T-helper 1 cell treated with Interleukin-12 subunit alpha and Interleukin-12 subunit beta and Interleukin-4 antibody, amounts not matched to agents 30 μg/mL and 1 μg/mL, for 36 hours (primary cell): ENCODE data around the gene WNT9A.

ENCODE experiments used
- H3K27ac Mint-ChIP-seq: one replicate; pipeline ENCODE4 v1.8.0; 2021; ENCODE audit warnings: mild to moderate bottlenecking, mixed read lengths
- H3K27me3 Mint-ChIP-seq: one replicate; pipeline ENCODE4 v1.8.0; 2021; ENCODE audit warnings: low read depth, mixed read lengths
- H3K36me3 Mint-ChIP-seq: one replicate; pipeline ENCODE4 v1.8.0; 2021; ENCODE audit warnings: low read depth, mixed read lengths
- H3K4me1 Mint-ChIP-seq: one replicate; pipeline ENCODE4 v1.8.0; 2021; ENCODE audit warnings: low read depth, mixed read lengths
- H3K4me3 Mint-ChIP-seq: one replicate; pipeline ENCODE4 v1.8.0; 2021; ENCODE audit warnings: mild to moderate bottlenecking, moderate library complexity, mixed read lengths
- H3K9me3 Mint-ChIP-seq: one replicate; pipeline ENCODE4 v1.8.0; 2021; ENCODE audit warnings: mixed read lengths

Gene WNT9A

DNA sequence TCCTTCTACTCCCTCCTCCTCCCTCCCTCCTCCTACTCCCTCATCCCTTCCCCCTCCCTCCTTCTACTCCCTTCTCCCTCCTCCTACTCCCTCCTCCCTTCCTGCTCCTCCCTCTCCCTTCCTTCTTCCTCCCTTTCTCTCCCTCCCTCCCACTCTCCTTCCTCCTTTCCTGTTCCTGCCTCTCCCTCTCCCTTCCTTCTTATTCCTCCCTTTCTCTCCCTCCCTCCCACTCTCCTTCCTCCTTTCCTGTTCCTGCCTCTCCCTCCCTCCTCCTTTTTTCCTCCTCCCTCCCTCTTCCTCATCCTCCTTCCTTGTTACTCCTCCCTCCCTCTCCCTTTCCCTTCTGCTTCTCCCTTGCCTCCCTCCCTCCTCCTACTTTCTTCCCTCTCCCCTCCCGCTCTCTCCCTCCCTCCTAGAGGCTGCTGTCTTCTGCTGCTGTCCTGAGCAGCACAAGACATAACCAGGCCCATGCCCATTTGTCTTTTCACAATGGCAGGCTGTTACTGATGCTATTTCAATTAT is 41.1 kb downstream of the WNT9A start:
- H3K36me3 Mint-ChIP-seq: no peaks in the 10 kb centered on the region
- H3K27ac Mint-ChIP-seq: no peak overlapping the region
- H3K4me1 Mint-ChIP-seq: no peaks in the 10 kb centered on the region
- H3K4me3 Mint-ChIP-seq: no peak overlapping the region
- no peaks in the 10 kb centered on the region for H3K27me3 Mint-ChIP-seq
- H3K9me3 Mint-ChIP-seq: no peaks in the 10 kb centered on the region

DNA sequence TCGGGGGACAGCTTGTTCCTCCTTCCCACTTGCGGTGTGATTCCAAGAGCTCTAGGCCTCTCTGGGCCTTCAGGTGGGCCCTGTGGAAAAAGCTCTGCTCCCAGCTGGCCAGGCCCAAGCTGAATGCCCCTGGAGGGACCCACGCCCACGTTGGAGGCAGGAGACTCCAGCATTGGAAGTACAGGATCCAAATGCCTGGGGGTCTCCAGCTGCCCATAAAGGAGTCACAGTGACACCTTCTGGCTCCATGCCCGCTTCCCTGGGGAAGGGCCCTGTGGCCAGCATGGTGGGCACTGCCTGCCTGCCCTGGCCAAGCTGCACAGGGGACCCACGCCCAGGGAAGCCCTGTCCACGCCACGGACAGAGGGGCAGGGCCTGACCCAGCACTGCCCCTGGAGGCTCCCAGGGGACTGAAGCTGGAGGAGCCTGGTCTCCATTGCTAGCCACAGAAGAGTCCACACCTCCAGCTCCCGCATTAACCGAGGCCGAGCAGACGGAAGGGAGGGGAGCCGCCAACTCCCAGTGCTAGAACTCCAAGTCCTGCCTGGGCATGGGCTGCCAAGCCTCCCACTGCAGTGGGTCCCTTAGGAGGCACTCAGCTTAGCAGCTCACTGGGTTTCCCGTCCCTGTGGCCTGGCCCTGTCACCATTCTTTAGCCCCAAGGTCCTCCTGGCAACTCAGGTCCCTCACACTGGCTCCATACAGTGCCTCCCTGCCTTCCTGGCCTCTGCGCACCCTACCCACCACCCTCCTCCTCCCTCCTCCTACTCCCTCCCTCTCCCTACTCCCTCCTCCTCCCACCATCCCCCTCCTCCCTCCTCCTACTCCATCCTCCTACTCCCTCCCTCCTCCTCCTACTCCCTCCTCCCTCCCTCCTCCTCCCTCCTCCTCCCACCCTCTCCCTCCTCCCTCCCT is 41.9 kb downstream of the WNT9A start:
- H3K27ac Mint-ChIP-seq: no peak overlapping the region
- no peak overlapping the region for H3K4me3 Mint-ChIP-seq
- H3K4me1 Mint-ChIP-seq: no peaks in the 10 kb centered on the region
- H3K9me3 Mint-ChIP-seq: no peaks in the 10 kb centered on the region
- no peaks in the 10 kb centered on the region for H3K27me3 Mint-ChIP-seq
- no peaks in the 10 kb centered on the region for H3K36me3 Mint-ChIP-seq

DNA sequence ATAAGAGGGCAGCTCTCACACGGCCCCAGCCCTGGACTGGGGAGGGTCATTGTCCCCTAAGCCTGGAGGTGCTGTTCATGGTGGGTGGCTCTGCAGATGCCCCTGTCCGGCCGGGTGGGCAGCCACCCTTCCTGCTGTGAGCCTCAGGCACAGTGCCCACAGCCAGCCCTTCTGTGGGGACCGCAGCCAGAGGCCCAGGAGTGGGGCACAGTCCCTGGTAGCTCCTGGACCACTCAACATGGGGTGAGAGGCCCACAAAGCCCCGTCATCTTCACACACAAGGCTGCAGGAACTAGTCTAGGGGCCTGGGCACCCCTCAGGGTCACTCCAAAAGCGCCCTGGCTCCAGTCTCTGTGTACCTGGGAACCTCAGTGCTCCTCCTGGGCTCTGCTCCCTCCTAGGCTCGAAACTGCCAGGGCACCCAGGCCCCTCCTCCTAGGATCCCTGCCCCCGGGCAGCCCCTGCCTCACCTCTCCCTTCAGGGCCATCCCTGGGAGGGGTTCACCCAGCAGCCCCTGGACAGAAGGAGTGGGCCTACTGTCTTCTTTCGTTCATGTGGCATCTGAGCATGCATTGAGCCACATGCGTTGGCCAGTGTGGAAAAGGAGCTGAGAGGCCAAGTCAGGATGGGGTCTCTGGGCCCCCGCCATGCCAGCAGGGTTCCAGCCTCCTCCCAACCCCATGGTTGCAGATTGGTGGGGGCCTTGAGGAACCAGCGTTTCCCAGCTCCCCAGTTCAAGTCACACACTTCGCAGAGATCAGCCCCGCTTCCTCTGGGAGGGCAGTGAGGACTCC is 43.0 kb downstream of the WNT9A start:
- H3K4me3 Mint-ChIP-seq: no peak overlapping the region
- no peaks in the 10 kb centered on the region for H3K36me3 Mint-ChIP-seq
- H3K9me3 Mint-ChIP-seq: no peaks in the 10 kb centered on the region
- no peak overlapping the region for H3K27ac Mint-ChIP-seq
- no peaks in the 10 kb centered on the region for H3K27me3 Mint-ChIP-seq
- no peaks in the 10 kb centered on the region for H3K4me1 Mint-ChIP-seq

DNA sequence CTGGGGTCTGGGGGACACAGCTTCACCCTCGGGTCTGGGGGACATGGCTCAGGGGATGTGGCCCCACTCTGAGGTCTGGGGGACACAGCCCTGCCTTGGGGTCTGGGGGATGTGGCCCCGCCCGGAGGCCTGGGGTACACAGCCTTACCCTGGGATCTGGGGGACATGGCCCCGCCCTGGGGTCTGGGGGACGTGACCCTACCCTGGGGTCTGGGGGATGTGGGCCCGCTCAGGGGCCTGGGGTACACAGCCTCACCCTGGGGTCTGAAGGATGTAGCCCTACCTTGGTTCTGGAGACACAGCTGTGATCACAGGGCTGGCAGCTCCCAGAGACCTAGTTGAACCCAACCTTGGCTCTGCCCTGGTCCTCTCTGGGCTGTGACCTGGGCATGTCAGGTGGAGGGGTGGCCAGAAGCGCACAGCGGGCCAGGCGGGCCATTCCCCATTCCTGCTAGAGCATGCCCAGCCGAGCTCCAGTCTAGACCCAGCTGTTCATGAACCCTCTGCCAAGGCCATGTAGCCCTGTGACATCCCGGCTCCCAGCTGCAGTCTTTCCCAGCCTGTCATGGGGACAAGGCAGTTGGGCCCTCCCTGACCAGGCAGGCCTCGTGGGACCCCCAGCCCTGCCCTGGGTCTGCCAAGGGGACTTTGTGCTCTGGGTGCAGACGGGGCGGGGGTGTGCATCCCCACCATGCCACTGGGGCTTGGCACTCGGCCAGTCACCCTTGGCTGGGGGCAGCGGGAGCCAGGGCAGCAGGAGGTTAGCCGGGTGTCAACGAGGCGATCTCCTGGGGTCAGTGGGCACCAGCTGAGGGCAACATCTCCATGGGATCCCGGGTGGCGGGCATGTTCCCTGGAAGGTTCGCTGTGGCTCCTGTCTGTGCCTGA is 43.9 kb downstream of the WNT9A start:
- Mint-ChIP-seq H3K9me3 (no peaks in the 10 kb centered on the region), H3K4me3 (no peak overlapping the region), H3K4me1 (no peaks in the 10 kb centered on the region), H3K36me3 (no peaks in the 10 kb centered on the region), H3K27me3 (no peaks in the 10 kb centered on the region), H3K27ac (no peak overlapping the region)

DNA sequence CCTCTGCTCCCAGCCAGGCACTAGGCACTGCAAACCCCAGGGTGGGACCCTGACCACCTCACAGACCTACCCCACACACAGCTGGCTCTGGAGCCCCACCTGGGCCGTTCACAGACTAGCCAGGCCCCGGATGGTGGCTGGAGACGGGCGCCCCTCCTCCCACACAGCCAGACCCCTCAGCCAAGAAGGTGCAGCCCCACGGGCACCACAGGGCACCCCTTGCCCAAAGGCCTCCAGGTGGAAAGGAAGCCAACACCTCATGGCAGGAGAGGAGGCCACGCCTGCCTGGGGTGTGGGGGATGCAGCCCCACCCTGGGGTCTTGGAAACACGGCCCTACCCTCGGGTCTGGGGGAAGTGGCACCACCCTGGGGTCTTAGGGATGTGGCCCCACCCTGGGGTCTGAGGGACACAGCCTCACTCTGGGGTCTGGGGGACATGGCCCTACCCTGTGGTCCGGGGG is 44.6 kb downstream of the WNT9A start:
- Mint-ChIP-seq H3K4me1 (no peaks in the 10 kb centered on the region), H3K9me3 (no peaks in the 10 kb centered on the region), H3K27me3 (no peaks in the 10 kb centered on the region), H3K36me3 (no peaks in the 10 kb centered on the region), H3K4me3 (no peak overlapping the region), H3K27ac (no peak overlapping the region)

DNA sequence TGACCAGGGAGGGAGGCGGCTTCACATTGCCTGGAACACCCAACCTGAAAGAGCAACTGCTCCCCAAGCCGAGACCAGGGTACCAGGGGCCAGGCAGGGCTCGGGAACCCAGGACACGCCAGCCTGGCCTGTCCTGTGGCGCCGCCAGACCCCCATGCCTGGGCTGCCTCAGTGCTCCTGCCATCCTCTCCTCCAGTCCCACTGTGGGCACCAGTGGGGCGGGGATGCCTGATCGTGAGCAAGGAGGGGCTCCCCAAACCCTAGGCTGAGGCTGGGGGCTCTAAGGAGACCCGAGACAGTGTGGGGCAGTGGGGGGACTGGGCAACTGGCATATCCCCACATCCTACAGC is 45.1 kb downstream of the WNT9A start:
- no peaks in the 10 kb centered on the region for H3K4me1 Mint-ChIP-seq
- no peaks in the 10 kb centered on the region for H3K9me3 Mint-ChIP-seq
- H3K27me3 Mint-ChIP-seq: no peaks in the 10 kb centered on the region
- H3K36me3 Mint-ChIP-seq: no peaks in the 10 kb centered on the region
- H3K4me3 Mint-ChIP-seq: no peak overlapping the region
- H3K27ac Mint-ChIP-seq: no peak overlapping the region

DNA sequence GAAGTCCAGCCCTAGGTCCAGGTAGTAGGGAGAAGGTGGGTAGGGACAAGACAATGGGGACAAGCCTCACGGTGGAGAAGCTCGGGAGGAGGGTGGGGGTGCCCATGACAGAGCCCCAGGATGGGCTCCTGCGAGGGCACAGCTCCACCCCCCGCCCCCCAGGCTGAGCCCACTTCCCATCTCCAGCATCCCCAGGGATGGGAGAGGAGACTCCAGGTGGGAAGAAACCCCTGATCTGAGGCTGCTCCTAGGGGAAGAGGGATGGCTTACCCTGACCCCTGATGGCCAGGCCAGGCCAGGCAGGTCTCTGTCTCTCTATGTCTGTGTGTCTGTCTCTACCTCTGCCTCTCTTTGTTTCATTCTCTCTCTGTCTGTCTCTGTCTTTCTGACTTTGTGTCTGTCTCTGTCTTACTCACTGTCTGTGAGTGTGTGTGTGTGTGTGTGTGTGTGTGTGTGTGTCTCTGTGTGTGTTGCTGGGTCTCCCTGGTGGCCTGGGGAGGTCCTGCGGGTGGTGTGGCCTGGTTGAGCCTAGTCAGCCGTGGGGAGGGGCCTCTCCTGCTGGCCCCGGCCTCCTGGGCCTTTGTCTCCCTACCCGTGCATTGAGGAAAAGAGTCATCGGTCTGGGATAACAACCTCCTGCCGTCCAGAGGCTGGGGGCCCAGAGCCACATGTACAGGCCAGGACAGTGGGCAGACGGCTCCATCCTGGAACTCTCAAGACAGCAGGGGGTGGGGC is 45.7 kb downstream of the WNT9A start:
- Mint-ChIP-seq H3K9me3 (no peaks in the 10 kb centered on the region), H3K27me3 (no peaks in the 10 kb centered on the region), H3K4me3 (no peak overlapping the region), H3K4me1 (no peaks in the 10 kb centered on the region), H3K36me3 (no peaks in the 10 kb centered on the region), H3K27ac (no peak overlapping the region)

DNA sequence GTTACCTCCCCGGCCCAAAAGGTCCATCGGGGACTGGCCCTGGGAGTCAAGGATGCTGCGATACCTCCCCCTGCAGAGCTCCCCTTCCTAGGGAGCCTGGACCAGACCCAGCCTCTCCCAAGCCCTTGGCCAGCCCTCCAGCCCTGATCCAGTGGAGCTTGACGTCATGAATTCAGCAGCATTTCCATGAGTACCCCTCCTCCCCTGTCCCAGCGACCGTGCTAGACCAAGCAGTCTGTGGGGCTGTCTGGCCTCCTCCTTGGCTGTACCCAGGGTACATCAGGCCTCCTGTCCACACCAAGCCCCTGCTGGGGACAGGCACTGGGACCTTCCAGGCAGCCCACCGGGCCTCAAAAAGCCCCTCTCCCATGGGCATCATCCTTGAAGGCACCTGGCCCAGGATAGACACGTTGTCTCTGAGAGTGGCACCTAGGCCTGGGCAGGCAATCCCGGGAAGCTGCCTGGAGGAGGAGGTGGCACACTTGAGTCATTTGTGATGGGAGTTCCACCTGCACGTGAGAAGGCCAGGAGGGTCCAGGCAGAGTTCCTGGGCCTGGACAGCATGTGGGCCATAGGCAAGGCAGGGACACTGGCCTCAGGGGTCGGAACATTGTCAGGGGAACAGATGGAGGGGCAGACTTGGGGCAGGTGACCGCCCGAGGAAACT is 46.4 kb downstream of the WNT9A start:
- Mint-ChIP-seq H3K27ac (no peak overlapping the region), H3K36me3 (no peaks in the 10 kb centered on the region), H3K9me3 (no peaks in the 10 kb centered on the region), H3K4me1 (no peaks in the 10 kb centered on the region), H3K27me3 (no peaks in the 10 kb centered on the region), H3K4me3 (no peak overlapping the region)

DNA sequence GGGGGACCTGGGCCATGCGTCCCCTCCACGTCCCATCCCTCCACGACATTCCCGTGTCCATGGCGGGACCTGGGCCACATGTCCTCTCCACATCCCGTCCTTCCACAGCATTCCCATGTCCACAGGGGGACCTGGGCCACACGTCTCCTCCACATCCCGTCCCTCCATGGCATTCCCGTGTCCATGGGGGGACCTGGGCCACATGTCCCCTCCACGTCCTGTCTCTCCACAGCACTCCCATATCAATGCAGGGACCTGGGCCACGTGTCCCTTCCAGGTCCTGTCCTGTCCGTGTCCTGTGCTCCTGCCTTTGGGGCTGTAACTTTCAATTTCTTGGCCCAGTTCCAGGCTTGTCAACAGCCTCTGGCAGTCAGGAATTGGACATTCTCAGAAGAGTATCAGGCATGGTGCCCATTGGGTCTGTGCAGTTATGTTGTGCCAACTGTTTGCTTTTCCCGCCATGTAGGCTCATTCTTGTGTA is 47.1 kb downstream of the WNT9A start:
- Mint-ChIP-seq H3K4me3 (no peak overlapping the region), H3K27ac (peak overlapping the region; percentile 31), H3K36me3 (no peaks in the 10 kb centered on the region), H3K27me3 (no peaks in the 10 kb centered on the region), H3K4me1 (no peaks in the 10 kb centered on the region), H3K9me3 (no peaks in the 10 kb centered on the region)

DNA sequence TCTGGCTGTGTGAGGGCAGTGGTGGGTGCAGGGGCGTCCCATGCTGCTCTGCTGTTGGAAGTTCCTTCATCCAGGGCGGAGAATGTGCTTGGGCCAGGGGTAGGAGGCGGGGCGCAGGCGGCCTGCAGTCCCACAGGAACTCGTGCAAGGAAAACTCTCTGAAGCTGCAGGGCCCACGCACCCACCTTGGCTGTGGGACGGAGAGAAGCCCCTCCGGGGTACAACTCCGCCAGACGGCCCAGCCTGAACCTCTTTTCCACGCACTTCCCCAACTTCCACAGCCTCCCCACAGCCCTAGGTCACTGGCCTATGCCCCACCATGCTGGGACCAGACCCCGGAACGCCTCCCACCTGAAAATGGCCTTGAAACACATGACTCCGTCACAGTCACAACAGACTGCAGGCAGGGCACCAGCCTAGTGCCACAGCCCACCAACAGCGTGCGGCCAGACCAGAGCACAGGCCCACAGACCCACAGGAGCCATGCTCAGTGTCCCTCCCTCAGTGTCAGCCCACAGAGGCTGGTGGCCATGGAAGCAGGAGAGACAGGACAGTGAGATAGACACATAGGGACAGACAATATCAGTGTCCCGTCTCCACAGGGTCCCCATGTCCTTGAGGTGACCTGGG is 47.8 kb downstream of the WNT9A start:
- no peaks in the 10 kb centered on the region for H3K27me3 Mint-ChIP-seq
- no peak overlapping the region for H3K27ac Mint-ChIP-seq
- no peaks in the 10 kb centered on the region for H3K4me1 Mint-ChIP-seq
- no peak overlapping the region for H3K4me3 Mint-ChIP-seq
- no peaks in the 10 kb centered on the region for H3K36me3 Mint-ChIP-seq
- H3K9me3 Mint-ChIP-seq: no peaks in the 10 kb centered on the region

DNA sequence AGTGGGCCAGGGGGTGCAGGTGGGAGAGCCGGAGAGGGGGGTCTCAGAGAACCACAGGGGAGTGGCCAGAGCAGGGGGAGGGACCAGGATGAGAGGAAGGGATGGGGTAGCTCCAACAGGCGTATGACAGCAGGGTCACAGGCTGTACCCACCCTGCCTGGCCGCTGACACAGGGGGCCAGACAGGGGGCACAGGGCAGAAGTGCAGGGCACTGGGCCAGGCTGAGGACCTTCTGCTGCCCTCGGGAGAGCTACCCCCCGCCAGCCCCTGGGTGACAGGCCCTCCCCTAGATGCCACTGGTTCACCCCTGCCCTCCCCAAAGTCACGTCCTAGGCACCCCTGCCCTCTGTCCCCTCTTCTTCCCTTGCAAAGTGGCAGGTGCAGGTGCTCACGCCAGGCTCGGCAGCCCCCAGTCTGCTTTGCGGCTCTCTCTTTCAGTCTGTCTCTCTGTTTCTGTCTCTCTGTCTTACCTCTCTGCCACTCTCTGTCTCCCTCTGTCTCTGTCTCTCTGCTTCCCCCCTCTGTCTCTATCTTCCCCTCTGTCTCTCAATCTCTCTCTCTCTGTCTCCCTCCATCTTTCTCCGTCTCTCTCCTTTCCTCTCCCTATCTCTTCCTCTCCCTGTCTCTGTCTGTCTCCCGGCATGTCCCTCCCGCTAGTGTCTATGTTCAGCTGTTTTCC is 48.5 kb downstream of the WNT9A start:
- Mint-ChIP-seq H3K27me3 (no peaks in the 10 kb centered on the region), H3K27ac (no peak overlapping the region), H3K4me1 (no peaks in the 10 kb centered on the region)

DNA sequence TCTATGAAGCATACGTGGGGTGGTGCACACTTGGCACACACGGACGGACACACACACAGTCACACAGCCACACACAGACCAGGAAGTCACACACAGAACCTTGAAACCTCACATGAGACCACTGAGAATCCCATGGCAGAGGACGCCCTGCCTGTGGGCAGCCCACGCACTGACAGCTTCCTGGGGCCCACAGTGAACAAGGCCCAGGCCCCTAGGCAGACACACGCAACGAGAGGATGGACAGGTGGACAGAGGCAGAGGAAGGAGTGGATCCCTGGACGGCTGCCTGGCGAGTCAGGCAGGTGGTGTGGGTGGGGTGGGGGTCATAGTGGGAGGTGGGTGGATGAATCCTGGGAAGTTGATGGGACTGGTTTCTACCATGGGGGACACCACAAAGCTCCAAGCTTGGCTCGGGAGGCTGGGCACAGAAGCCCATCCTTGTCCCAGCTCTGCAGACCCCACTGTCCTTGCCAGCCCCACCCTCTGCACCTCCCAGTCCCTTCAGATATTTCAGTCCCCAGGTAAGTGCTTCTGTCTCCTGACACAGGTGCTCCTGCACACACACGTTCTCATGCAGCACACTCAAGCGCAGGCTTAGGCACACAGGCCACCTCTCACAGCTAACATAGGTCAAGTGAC is 49.1 kb downstream of the WNT9A start:
- Mint-ChIP-seq H3K4me3 (no peak overlapping the region), H3K27ac (no peak overlapping the region), H3K36me3 (no peaks in the 10 kb centered on the region), H3K9me3 (no peaks in the 10 kb centered on the region), H3K27me3 (no peaks in the 10 kb centered on the region), H3K4me1 (no peaks in the 10 kb centered on the region)

More for the DNA sequence above, 48.5 kb downstream of the WNT9A start:
- H3K36me3 Mint-ChIP-seq: no peaks in the 10 kb centered on the region
- no peaks in the 10 kb centered on the region for H3K9me3 Mint-ChIP-seq
- H3K4me3 Mint-ChIP-seq: no peak overlapping the region
